GM19397 (cell line): ENCODE measurements around the gene ARPC5.
A peak's percentile ranks its signal among the peaks of the same experiment; 100 is the strongest.
"Not testable (repeated sequence)": the region's sequence is repeated elsewhere in the genome, so short reads cannot be mapped to it uniquely, and the experiment has no call there.

Source experiments
- ATAC-seq: cut with Tn5 transposase; IDR thresholded peaks from one replicate; pipeline ENCODE4 v1.9.1; 2021; ENCODE audit warnings: mild to moderate bottlenecking, moderate library complexity; ENCODE audit not compliant: unreplicated experiment

Gene ARPC5

GRCh38 chr1:183635606-183636333 is at the start of gene ARPC5:
Gene ARPC5 (minus strand): TSS chr1:183635783. CDS start chr1:183635659, 124 bp downstream.
- peak; percentile 89 for ATAC-seq

- ATAC-seq, result no peak
Observed at GRCh38 chr1:183685112-183685713, 49.6 kb upstream of the ARPC5 start.

GRCh38 chr1:183679363-183679762 is 43.8 kb upstream of the ARPC5 start:
- ATAC-seq, result not testable (repeated sequence)

GRCh38 chr1:183678819-183679218 is 43.2 kb upstream of the ARPC5 start:
- no peak for ATAC-seq

GRCh38 chr1:183676586-183677189 is 41.1 kb upstream of the ARPC5 start:
- no peak for ATAC-seq

- ATAC-seq, result no peak
Observed at GRCh38 chr1:183675883-183676585, 40.5 kb upstream of the ARPC5 start.

- ATAC-seq, result no peak
Observed at GRCh38 chr1:183675381-183675780, 39.8 kb upstream of the ARPC5 start.

GRCh38 chr1:183674886-183675285 is 39.3 kb upstream of the ARPC5 start:
- ATAC-seq, result no peak

GRCh38 chr1:183674339-183674738 is 38.8 kb upstream of the ARPC5 start:
- no peak for ATAC-seq

GRCh38 chr1:183673605-183674323 is 38.2 kb upstream of the ARPC5 start:
- ATAC-seq, result no peak

- no peak for ATAC-seq
Observed at GRCh38 chr1:183670169-183670568, 34.6 kb upstream of the ARPC5 start.

- no peak for ATAC-seq
Observed at GRCh38 chr1:183656355-183656754, 20.8 kb upstream of the ARPC5 start.

- ATAC-seq, result no peak
Observed at GRCh38 chr1:183655562-183656075, 20.0 kb upstream of the ARPC5 start.

GRCh38 chr1:183654706-183655105 is 19.1 kb upstream of the ARPC5 start:
- ATAC-seq, result no peak

- no peak for ATAC-seq
Observed at GRCh38 chr1:183653876-183654451, 18.4 kb upstream of the ARPC5 start.

- ATAC-seq, result no peak
Observed at GRCh38 chr1:183653462-183653794, 17.8 kb upstream of the ARPC5 start.

GRCh38 chr1:183652547-183653461 is 17.2 kb upstream of the ARPC5 start, which contains the start of gene APOBEC4:
Gene APOBEC4 (minus strand): TSS chr1:183653316. CDS start chr1:183648781, 4,535 bp downstream.
- ATAC-seq, result no peak

- no peak for ATAC-seq
Observed at GRCh38 chr1:183652107-183652506, 16.5 kb upstream of the ARPC5 start.

- no peak for ATAC-seq
Observed at GRCh38 chr1:183651612-183652011, 16.0 kb upstream of the ARPC5 start.
